Transverse colon (tissue), 4 donors: Measurements from ENCODE around the gene OLFM1.

ENCODE experiments used
- POLR2AphosphoS5 ChIP-seq, 3 donors: sonication (generic); formaldehyde crosslinking; IDR thresholded peaks; one replicate each; pipeline ENCODE4 v1.6.1; 2016; ENCODE audit warnings: antibody characterized with exemption in 3 of 3
- TF ChIP-seq, protein P1 (sequence below), 5 experiments: fragments of 200-600 bp in 3 of 5; fragments of 450-650 bp in 2 of 5; sonication (generic) in 3 of 5; IDR thresholded peaks; 1 replicate in 2 of 5; 2 replicates in 3 of 5; pipeline ENCODE4 v1.5.1; 2016 to 2017; ENCODE audit warnings: antibody characterized with exemption in 5 of 5, inconsistent platforms in 3 of 5, mild to moderate bottlenecking in 2 of 5, moderate library complexity in 1 of 5

DNA sequence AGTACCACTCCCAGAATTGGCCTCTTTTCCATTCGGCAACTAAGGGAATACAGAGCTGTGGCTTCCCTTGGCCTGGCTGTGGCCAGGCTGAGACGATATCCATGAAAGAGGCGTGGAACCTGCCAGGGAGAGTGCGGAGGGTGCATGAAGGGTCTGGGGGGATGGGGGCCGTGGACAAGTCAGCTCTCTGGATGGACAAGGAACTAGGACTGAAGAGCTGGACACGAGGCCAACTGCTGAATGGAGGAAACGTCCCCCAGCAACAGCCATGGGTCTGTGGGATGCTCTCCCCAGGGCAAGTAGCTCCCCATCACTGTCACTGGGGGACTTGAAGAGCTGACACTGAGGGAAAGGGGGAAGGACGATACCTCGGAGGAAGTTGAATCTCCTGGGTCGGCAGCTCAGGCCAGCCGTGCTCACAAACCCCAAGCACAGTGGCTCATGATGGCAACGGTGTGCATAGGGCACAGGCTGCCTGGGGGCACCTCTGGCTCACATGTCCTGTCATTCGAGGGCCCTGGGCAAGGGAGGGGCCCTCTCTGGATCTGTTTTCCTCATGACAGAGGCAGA lies 4.1 kb upstream of the OLFM1 start:
- TF ChIP-seq, protein P1, sequence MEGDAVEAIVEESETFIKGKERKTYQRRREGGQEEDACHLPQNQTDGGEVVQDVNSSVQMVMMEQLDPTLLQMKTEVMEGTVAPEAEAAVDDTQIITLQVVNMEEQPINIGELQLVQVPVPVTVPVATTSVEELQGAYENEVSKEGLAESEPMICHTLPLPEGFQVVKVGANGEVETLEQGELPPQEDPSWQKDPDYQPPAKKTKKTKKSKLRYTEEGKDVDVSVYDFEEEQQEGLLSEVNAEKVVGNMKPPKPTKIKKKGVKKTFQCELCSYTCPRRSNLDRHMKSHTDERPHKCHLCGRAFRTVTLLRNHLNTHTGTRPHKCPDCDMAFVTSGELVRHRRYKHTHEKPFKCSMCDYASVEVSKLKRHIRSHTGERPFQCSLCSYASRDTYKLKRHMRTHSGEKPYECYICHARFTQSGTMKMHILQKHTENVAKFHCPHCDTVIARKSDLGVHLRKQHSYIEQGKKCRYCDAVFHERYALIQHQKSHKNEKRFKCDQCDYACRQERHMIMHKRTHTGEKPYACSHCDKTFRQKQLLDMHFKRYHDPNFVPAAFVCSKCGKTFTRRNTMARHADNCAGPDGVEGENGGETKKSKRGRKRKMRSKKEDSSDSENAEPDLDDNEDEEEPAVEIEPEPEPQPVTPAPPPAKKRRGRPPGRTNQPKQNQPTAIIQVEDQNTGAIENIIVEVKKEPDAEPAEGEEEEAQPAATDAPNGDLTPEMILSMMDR (IDR thresholded peaks at IDR 0.05) = no peak
- TF ChIP-seq POLR2AphosphoS5 (IDR thresholded peaks at IDR 0.05) = no peak
